Right atrium auricular region (tissue), 2 donors: ENCODE data around the gene SLC66A2. TPM values are rescaled to one million over a fixed set of nuclear protein-coding genes. Genes with fewer than 3 reads are reported as not detected.

Experiments
- DNase-seq: peaks from one replicate; pipeline ENCODE4 v3.0.0-alpha.2; 2019; ENCODE audit warnings: low spot score
- H3K27ac ChIP-seq, 2 donors: fragments of 200-600 bp; sonication (generic); 1 replicate in 1 of 2; 2 replicates in 1 of 2; pipeline ENCODE4 v1.5.1; 2016 to 2019
- H3K27me3 ChIP-seq, 2 donors: fragments of 200-600 bp; sonication (generic); one replicate each; pipeline versions ENCODE4 v1.5.1 to v1.6.0; 2017 to 2019
- H3K36me3 ChIP-seq: fragments of 200-600 bp; sonication (generic); one replicate; pipeline ENCODE4 v1.5.1; 2016
- H3K4me1 ChIP-seq, 2 donors: fragments of 200-600 bp; sonication (generic); one replicate each; pipeline versions ENCODE4 v1.5.1 to v1.6.0; 2017 to 2019
- H3K4me3 ChIP-seq, 2 donors: fragments of 200-600 bp; sonication (generic); 1 replicate in 1 of 2; 2 replicates in 1 of 2; pipeline ENCODE4 v1.5.1; 2017 to 2019; ENCODE audit warnings: mild to moderate bottlenecking in 1 of 2, moderate library complexity in 1 of 2
- H3K9me3 ChIP-seq, 2 donors: fragments of 200-600 bp; sonication (generic); one replicate each; pipeline ENCODE4 v1.5.1; 2019
- total RNA-seq, 2 donors: library from RNA; depleted of rRNA; stranded (reverse); fragments of >200 nt; gene quantifications; one replicate each; pipeline ENCODE4 v1.1.0, GENCODE V29; 2016
- TF ChIP-seq, protein P1 (sequence below), 2 donors: fragments of 200-600 bp; sonication (generic); IDR thresholded peaks; one replicate each; pipeline ENCODE4 v1.5.1; 2019; ENCODE audit warnings: antibody characterized with exemption in 2 of 2

The SLC66A2 gene
- total RNA-seq, 2 donors from 2014 or later = 21.4 to 22.9 TPM

DNA sequence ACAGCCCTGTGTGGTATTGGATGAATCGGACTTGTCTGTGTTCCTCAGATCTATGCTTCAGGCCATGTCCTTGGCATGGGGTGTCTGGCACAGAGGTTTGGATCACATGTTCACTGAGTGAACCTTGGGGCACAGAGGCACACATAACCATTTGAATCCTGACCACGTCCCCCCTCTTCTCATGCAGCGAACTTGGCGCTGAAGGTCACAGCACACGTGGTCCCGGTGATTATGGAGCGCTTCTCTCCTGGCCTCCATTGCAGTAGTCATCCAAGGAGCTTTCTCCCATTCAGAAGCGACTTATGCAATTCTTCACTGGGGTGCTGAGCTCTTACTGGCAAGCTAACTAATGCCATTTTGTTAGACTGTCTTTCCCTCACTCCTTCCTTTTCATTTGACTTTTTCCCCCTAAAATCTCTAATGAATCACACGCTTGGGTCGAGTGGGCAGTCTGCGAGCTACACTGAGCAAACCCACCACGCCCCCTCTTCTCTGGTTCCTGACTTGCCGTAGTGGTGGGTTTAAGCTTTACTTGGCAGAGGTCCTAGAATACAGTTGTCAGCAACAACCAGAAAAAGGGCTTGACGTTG is 94.3 kb downstream of the SLC66A2 start:
- Histone ChIP-seq H3K4me3 (no peak overlapping the region), H3K36me3 (no peaks in the 10 kb centered on the region), H3K4me1 (peaks cover 0 to 5% of the 10 kb centered on the region in 2 donors), H3K27me3 (no peaks in the 10 kb centered on the region), H3K27ac (no peak overlapping the region), H3K9me3 (no peaks in the 10 kb centered on the region)
- TF ChIP-seq, protein P1, sequence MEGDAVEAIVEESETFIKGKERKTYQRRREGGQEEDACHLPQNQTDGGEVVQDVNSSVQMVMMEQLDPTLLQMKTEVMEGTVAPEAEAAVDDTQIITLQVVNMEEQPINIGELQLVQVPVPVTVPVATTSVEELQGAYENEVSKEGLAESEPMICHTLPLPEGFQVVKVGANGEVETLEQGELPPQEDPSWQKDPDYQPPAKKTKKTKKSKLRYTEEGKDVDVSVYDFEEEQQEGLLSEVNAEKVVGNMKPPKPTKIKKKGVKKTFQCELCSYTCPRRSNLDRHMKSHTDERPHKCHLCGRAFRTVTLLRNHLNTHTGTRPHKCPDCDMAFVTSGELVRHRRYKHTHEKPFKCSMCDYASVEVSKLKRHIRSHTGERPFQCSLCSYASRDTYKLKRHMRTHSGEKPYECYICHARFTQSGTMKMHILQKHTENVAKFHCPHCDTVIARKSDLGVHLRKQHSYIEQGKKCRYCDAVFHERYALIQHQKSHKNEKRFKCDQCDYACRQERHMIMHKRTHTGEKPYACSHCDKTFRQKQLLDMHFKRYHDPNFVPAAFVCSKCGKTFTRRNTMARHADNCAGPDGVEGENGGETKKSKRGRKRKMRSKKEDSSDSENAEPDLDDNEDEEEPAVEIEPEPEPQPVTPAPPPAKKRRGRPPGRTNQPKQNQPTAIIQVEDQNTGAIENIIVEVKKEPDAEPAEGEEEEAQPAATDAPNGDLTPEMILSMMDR (IDR thresholded peaks at IDR 0.05) = no peak
- peak; percentile 54 for DNase-seq

DNA sequence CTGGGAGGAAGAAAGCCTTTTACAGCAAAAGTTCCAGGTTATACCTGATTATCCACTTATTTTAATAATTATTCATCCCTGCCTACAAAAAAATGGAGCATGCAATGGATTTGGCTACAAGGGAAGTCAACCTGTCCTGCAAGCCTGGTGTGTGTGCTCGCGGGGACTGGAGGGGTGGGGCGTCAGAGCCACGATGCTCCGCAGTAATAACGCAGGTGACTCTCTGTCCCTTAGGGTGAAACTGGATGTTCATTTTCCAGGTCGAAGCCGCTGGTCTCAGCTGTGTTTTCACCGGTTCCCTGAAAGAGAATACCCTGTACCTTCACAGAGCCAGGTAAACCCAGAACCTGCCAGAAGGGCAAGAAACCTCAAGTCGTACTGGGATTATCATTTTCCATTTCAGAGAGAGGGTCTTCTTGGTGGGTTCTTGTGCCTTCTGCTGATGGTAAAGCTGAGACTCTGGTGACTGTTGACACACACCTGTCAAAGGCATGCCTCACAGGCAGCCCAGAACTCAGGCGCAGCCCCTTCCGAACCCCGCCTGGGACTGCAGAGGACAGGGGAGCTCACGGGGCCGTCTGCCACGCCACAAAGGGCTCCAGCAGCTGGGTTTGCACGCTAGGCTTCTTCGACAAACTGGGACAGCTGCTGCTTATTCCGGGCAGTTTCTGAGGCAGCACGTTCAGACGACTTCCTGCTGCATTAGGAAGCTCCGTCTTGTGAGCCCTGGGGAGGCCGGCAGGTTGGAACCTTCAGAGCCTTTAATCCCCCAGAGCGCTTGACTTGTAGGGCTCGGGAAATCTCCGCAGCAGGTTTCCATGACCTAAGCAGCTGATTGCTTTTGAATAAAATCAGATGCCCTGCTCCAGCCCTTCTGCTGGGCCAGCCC is 95.1 kb downstream of the SLC66A2 start:
- H3K9me3 ChIP-seq = no peaks in the 10 kb centered on the region
- DNase-seq = peak; percentile 49
- peaks cover 0 to 5% of the 10 kb centered on the region in 2 donors for H3K4me1 ChIP-seq
- H3K27me3 ChIP-seq = no peaks in the 10 kb centered on the region
- no peak overlapping the region for H3K4me3 ChIP-seq
- H3K36me3 ChIP-seq = no peaks in the 10 kb centered on the region
- TF ChIP-seq, protein P1 (IDR thresholded peaks at IDR 0.05) = no peak
- H3K27ac ChIP-seq = no peak overlapping the region

DNA sequence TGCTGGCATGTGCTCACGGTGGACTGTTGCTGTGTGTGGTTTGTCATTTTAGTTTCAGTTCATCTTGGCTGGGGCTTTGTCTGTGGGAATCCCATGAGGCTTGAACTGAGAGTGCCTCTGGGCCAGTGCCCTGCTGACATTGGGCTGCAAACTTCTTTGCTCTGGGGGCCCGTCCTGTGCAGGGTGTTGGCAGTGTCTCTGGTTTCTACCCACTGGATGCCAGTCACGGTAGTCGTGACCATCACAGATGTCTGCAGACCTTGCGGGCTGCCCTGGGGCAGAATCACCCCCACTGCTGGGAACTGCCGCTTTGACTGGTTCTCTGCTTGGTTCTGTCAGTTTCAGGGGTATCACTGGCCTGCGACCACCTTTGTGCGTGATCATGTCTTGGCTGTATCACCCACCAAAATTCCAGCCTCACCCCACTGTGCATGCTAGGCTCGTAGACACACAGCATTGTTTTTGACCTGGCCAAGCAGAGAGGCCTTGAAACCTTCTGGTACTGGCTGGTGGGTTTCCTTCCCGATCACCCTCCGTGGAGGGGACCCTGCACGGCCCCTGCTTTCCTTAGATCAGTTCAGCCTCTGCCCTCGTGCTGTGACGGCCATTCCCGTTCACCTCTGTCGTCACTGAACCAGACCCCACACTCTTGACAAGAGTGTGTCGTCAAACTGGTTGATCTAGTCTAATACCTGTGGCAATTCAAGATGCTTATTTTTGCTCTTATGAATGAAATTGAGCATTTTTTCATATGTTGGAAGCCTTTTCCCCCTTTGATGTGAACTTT is 96.1 kb downstream of the SLC66A2 start:
- Histone ChIP-seq H3K27me3 (no peaks in the 10 kb centered on the region), H3K4me3 (no peak overlapping the region), H3K36me3 (no peaks in the 10 kb centered on the region), H3K4me1 (peaks cover 0 to 5% of the 10 kb centered on the region in 2 donors), H3K9me3 (no peaks in the 10 kb centered on the region), H3K27ac (no peak overlapping the region)
- TF ChIP-seq, protein P1 (IDR thresholded peaks at IDR 0.05) = no peak
- DNase-seq = peak; percentile 50

DNA sequence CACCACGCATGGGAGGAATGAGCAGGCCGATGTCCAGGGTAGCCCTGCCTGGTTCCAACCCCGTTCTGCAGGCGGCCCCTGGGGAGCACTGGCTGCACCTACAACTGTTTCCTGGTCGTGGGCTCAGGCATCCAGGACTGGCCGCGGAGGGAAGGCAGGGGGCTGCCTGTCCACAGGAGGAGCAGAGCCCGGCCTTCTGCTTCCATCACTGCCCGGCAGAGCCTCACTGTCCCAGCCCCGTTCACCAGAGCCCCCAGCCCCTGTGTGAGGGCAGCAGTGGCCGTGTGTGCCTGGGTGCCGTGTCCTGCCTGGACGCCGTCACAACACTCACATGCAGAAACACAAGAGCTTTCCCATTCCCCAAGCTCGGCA is 97.5 kb downstream of the SLC66A2 start:
- no peak for DNase-seq
- H3K27ac ChIP-seq = no peak overlapping the region
- TF ChIP-seq, protein P1 (IDR thresholded peaks at IDR 0.05) = no peak
- no peak overlapping the region for H3K4me3 ChIP-seq
- no peaks in the 10 kb centered on the region for H3K9me3 ChIP-seq
- H3K36me3 ChIP-seq = no peaks in the 10 kb centered on the region
- no peaks in the 10 kb centered on the region for H3K27me3 ChIP-seq
- peaks cover 0 to 5% of the 10 kb centered on the region in 2 donors for H3K4me1 ChIP-seq

DNA sequence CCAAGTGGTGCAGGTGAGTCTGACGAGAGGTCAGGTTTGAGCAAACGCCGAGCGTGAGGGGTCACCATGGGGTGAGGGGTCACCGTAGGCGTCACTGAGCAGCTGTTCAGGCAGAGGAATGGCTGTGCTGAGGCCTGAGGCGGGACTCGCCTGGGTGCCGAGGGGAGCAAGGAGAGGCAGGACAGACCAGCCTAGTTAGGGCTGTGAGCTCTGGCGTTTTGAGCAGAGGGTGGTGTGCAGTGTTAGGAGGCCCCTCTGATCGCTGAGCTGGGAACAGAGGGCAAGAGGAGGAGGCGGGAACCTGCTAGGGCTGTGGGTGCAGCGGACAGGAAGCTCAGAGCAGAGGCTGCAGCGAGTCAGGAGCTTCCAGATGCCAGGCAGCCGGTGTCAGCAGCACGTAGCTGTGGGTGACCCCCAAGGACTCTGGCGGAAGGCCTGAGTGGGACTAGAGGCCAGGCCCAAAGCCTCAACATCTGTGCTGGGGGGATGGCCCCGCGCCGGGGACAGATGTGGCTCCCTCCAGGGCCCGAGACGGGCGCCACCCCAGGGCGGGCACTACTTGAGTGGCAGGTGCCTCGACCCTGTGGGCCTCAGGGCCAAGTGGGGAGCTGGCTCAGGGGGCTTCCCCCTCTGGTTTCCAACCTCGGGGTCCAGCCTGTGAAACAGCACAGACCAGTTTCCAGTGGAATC is 98.0 kb downstream of the SLC66A2 start:
- peak; percentile 50 for DNase-seq
- Histone ChIP-seq H3K9me3 (no peaks in the 10 kb centered on the region), H3K27ac (no peak overlapping the region), H3K27me3 (no peaks in the 10 kb centered on the region), H3K36me3 (no peaks in the 10 kb centered on the region), H3K4me3 (no peak overlapping the region), H3K4me1 (peaks cover 0 to 5% of the 10 kb centered on the region in 2 donors)
- TF ChIP-seq, protein P1 (IDR thresholded peaks at IDR 0.05) = no peak
